Activated CD8-positive, alpha-beta T cell treated with anti-CD3 and anti-CD28 coated beads for 36 hours (primary cell): ENCODE measurements around the gene BTBD1. TPM values are rescaled to one million over a fixed set of nuclear protein-coding genes. Genes with fewer than 3 reads are reported as not detected.

Source experiments
- ATAC-seq: fragments of 200-7000 bp; cut with Tn5 transposase; one replicate; pipeline ENCODE4 v1.10.0; 2021; ENCODE audit warnings: mild to moderate bottlenecking, moderate library complexity
- CTCF ChIA-PET: fragments of 350-600 bp; sonication (Branson Sonifier 250); formaldehyde crosslinking; loops from one replicate; lab custom pipeline; 2021; ENCODE audit warnings: antibody characterized with exemption; lab: Charles Lee
- POLR2A ChIA-PET: fragments of 350-600 bp; sonication (Branson Sonifier 250); formaldehyde crosslinking; loops from one replicate; lab custom pipeline; 2021; ENCODE audit warnings: antibody characterized with exemption; lab: Charles Lee
- DNase-seq: peaks from one replicate; pipeline ENCODE4 v3.0.0-alpha.2; 2020
- H3K27ac Mint-ChIP-seq: one replicate; pipeline ENCODE4 v1.8.0; 2021; ENCODE audit warnings: mild to moderate bottlenecking, mixed read lengths
- H3K27me3 Mint-ChIP-seq: one replicate; pipeline ENCODE4 v1.8.0; 2021; ENCODE audit warnings: mixed read lengths
- H3K36me3 Mint-ChIP-seq: one replicate; pipeline ENCODE4 v1.8.0; 2021; ENCODE audit warnings: low read depth, mixed read lengths
- H3K4me1 Mint-ChIP-seq: one replicate; pipeline ENCODE4 v1.8.0; 2021; ENCODE audit warnings: low read depth, mixed read lengths
- H3K4me3 Mint-ChIP-seq: one replicate; pipeline ENCODE4 v1.8.0; 2021; ENCODE audit warnings: mild to moderate bottlenecking, moderate library complexity, mixed read lengths
- H3K9me3 Mint-ChIP-seq: one replicate; pipeline ENCODE4 v1.8.0; 2021; ENCODE audit warnings: mixed read lengths
- CTCF ChIP-seq: fragments of 200-600 bp; IDR thresholded peaks from one replicate; pipeline ENCODE4 v1.8.0; 2022; ENCODE audit warnings: antibody characterized with exemption, mild to moderate bottlenecking
- intact Hi-C: fragments of 100-400 bp; cut with micrococcal nuclease; formaldehyde crosslinking; loops from one replicate; pipeline ENCODE4 v1.10.0; 2022
- total RNA-seq, 2 experiments: library from RNA; stranded (reverse); gene quantifications; one replicate each; pipeline ENCODE4 v1.2.3, GENCODE V29; 2021

Gene BTBD1
- total RNA-seq, 2 experiments from 2014 or later, result 63.3 to 63.8 TPM

GRCh38 chr15:83105440-83105839 lies 38.4 kb upstream of the BTBD1 start:
- Mint-ChIP-seq H3K27ac (no peak overlapping the region), H3K9me3 (no peaks in the 10 kb centered on the region), H3K4me3 (no peak overlapping the region), H3K36me3 (no peaks in the 10 kb centered on the region), H3K4me1 (peaks cover 17% of the 10 kb centered on the region), H3K27me3 (peaks cover 52% of the 10 kb centered on the region)
- intact Hi-C loops, result no loop called here
- no peak for TF ChIP-seq CTCF
- no peak for DNase-seq
- ChIA-PET CTCF (no interaction called here), POLR2A (interaction anchor here (0.6 kb wide), 1 partner anchor 54 kb away, joined by 3 read pairs; no protein-coding TSS in a partner anchor)
- ATAC-seq, result no peak

- Mint-ChIP-seq H3K4me3 (no peak overlapping the region), H3K36me3 (no peaks in the 10 kb centered on the region), H3K27me3 (peaks cover 44% of the 10 kb centered on the region), H3K9me3 (no peaks in the 10 kb centered on the region), H3K4me1 (peaks cover 17% of the 10 kb centered on the region), H3K27ac (no peak overlapping the region)
- ATAC-seq (no peak), DNase-seq (no peak)
- no peak for TF ChIP-seq CTCF
- CTCF ChIA-PET, result no interaction called here
- POLR2A ChIA-PET, result no interaction called here
- intact Hi-C loops, result no loop called here
Observed at GRCh38 chr15:83104141-83104540, 37.1 kb upstream of the BTBD1 start.

GRCh38 chr15:83102346-83102745 lies 35.3 kb upstream of the BTBD1 start:
- Mint-ChIP-seq H3K4me3 (no peak overlapping the region), H3K27me3 (peaks cover 38% of the 10 kb centered on the region), H3K27ac (no peak overlapping the region), H3K36me3 (no peaks in the 10 kb centered on the region), H3K4me1 (peaks cover 5% of the 10 kb centered on the region), H3K9me3 (peaks cover 9% of the 10 kb centered on the region)
- TF ChIP-seq CTCF, result no peak
- ChIA-PET POLR2A (no interaction called here), CTCF (no interaction called here)
- ATAC-seq (no peak), DNase-seq (no peak)
- intact Hi-C loops, result no loop called here

GRCh38 chr15:83100097-83100646 lies 33.1 kb upstream of the BTBD1 start:
- intact Hi-C loops, result no loop called here
- CTCF ChIA-PET, result no interaction called here
- no peak overlapping the region for H3K4me3 Mint-ChIP-seq

GRCh38 chr15:83099290-83099689 lies 32.2 kb upstream of the BTBD1 start:
- H3K27ac Mint-ChIP-seq, result no peak overlapping the region
- no peaks in the 10 kb centered on the region for H3K36me3 Mint-ChIP-seq
- peaks cover 9% of the 10 kb centered on the region for H3K9me3 Mint-ChIP-seq
- TF ChIP-seq CTCF, result no peak
- H3K4me1 Mint-ChIP-seq, result no peaks in the 10 kb centered on the region
- no peak for DNase-seq
- intact Hi-C loops, result no loop called here
- H3K4me3 Mint-ChIP-seq, result no peak overlapping the region
- no peak for ATAC-seq
- CTCF ChIA-PET, result no interaction called here
- POLR2A ChIA-PET, result no interaction called here
- peaks cover 29% of the 10 kb centered on the region for H3K27me3 Mint-ChIP-seq

More at GRCh38 chr15:83100097-83100646, 33.1 kb upstream of the BTBD1 start:
- no peak for ATAC-seq
- Mint-ChIP-seq H3K9me3 (peaks cover 9% of the 10 kb centered on the region), H3K27ac (no peak overlapping the region), H3K4me1 (no peaks in the 10 kb centered on the region), H3K36me3 (no peaks in the 10 kb centered on the region), H3K27me3 (peaks cover 33% of the 10 kb centered on the region)
- POLR2A ChIA-PET, result no interaction called here
- no peak for TF ChIP-seq CTCF
- DNase-seq, result no peak
